HEK293T (cell line): ENCODE results near the gene RC3H2.
"Not testable (repeated sequence)": the region's sequence is repeated elsewhere in the genome, so short reads cannot be mapped to it uniquely, and the experiment has no call there.

Experiments
- CTCF ChIA-PET: fragments of 350-600 bp; formaldehyde crosslinking; extraction: SDS; loops from one replicate; lab custom pipeline; 2021; ENCODE audit warnings: antibody characterized with exemption, inconsistent platforms; lab: Yijun Ruan, JAX
- POLR2A ChIA-PET: fragments of 350-600 bp; formaldehyde crosslinking; extraction: SDS; loops from one replicate; lab custom pipeline; 2020; ENCODE audit warnings: antibody characterized with exemption, inconsistent platforms; lab: Yijun Ruan, JAX
- DNase-seq: peaks from one replicate; pipeline ENCODE4 v3.0.0; 2012; ENCODE audit warnings: mixed read lengths; ENCODE audit errors: extremely low spot score
- ARNT ChIP-seq: fragments of 450-650 bp; IDR thresholded peaks from 2 replicates; pipeline ENCODE4 v1.6.1; 2017; ENCODE audit warnings: mild to moderate bottlenecking
- BHLHE40 ChIP-seq: fragments of 450-650 bp; IDR thresholded peaks from 2 replicates; pipeline ENCODE4 v1.6.1; 2016; ENCODE audit warnings: mild to moderate bottlenecking, moderate library complexity, borderline replicate concordance
- CTBP1 ChIP-seq: fragments of 450-650 bp; IDR thresholded peaks from 2 replicates; pipeline ENCODE4 v1.6.1; 2016; ENCODE audit warnings: borderline replicate concordance
- ELF4 ChIP-seq: fragments of 450-650 bp; IDR thresholded peaks from 2 replicates; pipeline ENCODE4 v1.6.1; 2017; ENCODE audit warnings: antibody characterized with exemption
- FOXA1 ChIP-seq: fragments of 450-650 bp; IDR thresholded peaks from 2 replicates; pipeline ENCODE4 v1.6.1; 2016; ENCODE audit warnings: mild to moderate bottlenecking
- FOXK2 ChIP-seq: fragments of 450-650 bp; IDR thresholded peaks from 2 replicates; pipeline ENCODE4 v1.6.1; 2016; ENCODE audit warnings: mild to moderate bottlenecking
- FOXM1 ChIP-seq: fragments of 450-650 bp; IDR thresholded peaks from 2 replicates; pipeline ENCODE4 v1.6.1; 2017; ENCODE audit warnings: mild to moderate bottlenecking, borderline replicate concordance
- HDGF ChIP-seq: fragments of 450-650 bp; IDR thresholded peaks from 2 replicates; pipeline ENCODE4 v1.6.1; 2017; ENCODE audit warnings: antibody characterized with exemption, borderline replicate concordance
- L3MBTL2 ChIP-seq: fragments of 450-650 bp; conservative IDR thresholded peaks from 2 replicates; pipeline ENCODE4 v1.6.1; 2016; ENCODE audit warnings: mild to moderate bottlenecking
- LEF1 ChIP-seq: fragments of 450-650 bp; IDR thresholded peaks from 2 replicates; pipeline ENCODE4 v1.6.1; 2017; ENCODE audit warnings: mild to moderate bottlenecking, borderline replicate concordance
- NFRKB ChIP-seq: fragments of 450-650 bp; IDR thresholded peaks from 2 replicates; pipeline ENCODE4 v1.6.1; 2016; ENCODE audit warnings: mild to moderate bottlenecking, moderate library complexity
- PKNOX1 ChIP-seq: fragments of 450-650 bp; IDR thresholded peaks from 2 replicates; pipeline ENCODE4 v1.6.1; 2016
- SP1 ChIP-seq: fragments of 450-650 bp; IDR thresholded peaks from 2 replicates; pipeline ENCODE4 v1.6.1; 2017
- SUZ12 ChIP-seq: fragments of 450-650 bp; IDR thresholded peaks from 2 replicates; pipeline ENCODE4 v1.6.1; 2016; ENCODE audit warnings: mild to moderate bottlenecking
- TARDBP ChIP-seq: fragments of 450-650 bp; IDR thresholded peaks from 2 replicates; pipeline ENCODE4 v1.6.1; 2016
- ZNF384 ChIP-seq: fragments of 450-650 bp; IDR thresholded peaks from 2 replicates; pipeline ENCODE4 v1.6.1; 2016

The RC3H2 gene

GRCh38 chr9:122846371-122846940, 58.7 kb downstream of the RC3H2 start:
- DNase-seq, result no peak
- ChIA-PET POLR2A (no interaction called here), CTCF (no interaction called here)
- TF ChIP-seq L3MBTL2, result no peak
- no peak for TF ChIP-seq FOXM1
- TF ChIP-seq BHLHE40, result no peak
- no peak for TF ChIP-seq FOXK2
- no peak for TF ChIP-seq LEF1
- no peak for TF ChIP-seq PKNOX1
- no peak for TF ChIP-seq FOXA1
- TF ChIP-seq CTBP1, result no peak
- no peak for TF ChIP-seq SP1
- no peak for TF ChIP-seq SUZ12
- no peak for TF ChIP-seq ARNT
- TF ChIP-seq ZNF384, result no peak
- no peak for TF ChIP-seq HDGF
- no peak for TF ChIP-seq NFRKB
- no peak for TF ChIP-seq TARDBP
- TF ChIP-seq ELF4, result no peak

GRCh38 chr9:122845116-122845515, 60.0 kb downstream of the RC3H2 start:
- TF ChIP-seq SUZ12, result no peak
- TF ChIP-seq NFRKB, result no peak
- TF ChIP-seq L3MBTL2, result no peak
- no peak for TF ChIP-seq ZNF384
- no peak for TF ChIP-seq LEF1
- TF ChIP-seq SP1, result no peak
- TF ChIP-seq ARNT, result no peak
- no peak for TF ChIP-seq HDGF
- no peak for TF ChIP-seq ELF4
- TF ChIP-seq BHLHE40, result no peak
- no peak for TF ChIP-seq PKNOX1
- TF ChIP-seq FOXA1, result no peak
- no peak for TF ChIP-seq TARDBP
- TF ChIP-seq FOXK2, result no peak
- TF ChIP-seq FOXM1, result no peak
- TF ChIP-seq CTBP1, result no peak
- ChIA-PET POLR2A (no interaction called here), CTCF (no interaction called here)
- no peak for DNase-seq

GRCh38 chr9:122844137-122844536, 61.0 kb downstream of the RC3H2 start:
- no peak for DNase-seq
- TF ChIP-seq L3MBTL2 (no peak), ZNF384 (no peak), SP1 (no peak), PKNOX1 (no peak), ARNT (no peak), FOXK2 (no peak), ELF4 (no peak), BHLHE40 (no peak), NFRKB (no peak), LEF1 (no peak), FOXM1 (no peak), TARDBP (no peak), CTBP1 (no peak), FOXA1 (no peak), SUZ12 (no peak), HDGF (no peak)
- ChIA-PET POLR2A (no interaction called here), CTCF (interaction anchor here (0.7 kb wide), 1 partner anchor 16 kb away, joined by 5 read pairs; no protein-coding TSS in a partner anchor)

GRCh38 chr9:122841501-122841900, 63.7 kb downstream of the RC3H2 start:
- POLR2A ChIA-PET, result no interaction called here
- CTCF ChIA-PET, result no interaction called here
- DNase-seq, result no peak
- no peak for TF ChIP-seq L3MBTL2
- TF ChIP-seq BHLHE40, result no peak
- no peak for TF ChIP-seq TARDBP
- no peak for TF ChIP-seq FOXA1
- no peak for TF ChIP-seq ELF4
- no peak for TF ChIP-seq HDGF
- TF ChIP-seq FOXK2, result no peak
- no peak for TF ChIP-seq LEF1
- no peak for TF ChIP-seq PKNOX1
- no peak for TF ChIP-seq ZNF384
- no peak for TF ChIP-seq NFRKB
- TF ChIP-seq SUZ12, result no peak
- no peak for TF ChIP-seq ARNT
- no peak for TF ChIP-seq FOXM1
- TF ChIP-seq SP1, result no peak
- TF ChIP-seq CTBP1, result no peak

GRCh38 chr9:122838441-122838840, 66.7 kb downstream of the RC3H2 start:
- DNase-seq, CTCF ChIA-PET: not testable (repeated sequence)
- POLR2A ChIA-PET, result interaction anchor here (1.3 kb wide), 1 partner anchor 10 kb away, joined by 5 read pairs; the partner anchor contains the start of gene PDCL
